HL-60 (cell line): ENCODE data around the gene SPIN1.

Source experiments
- DNase-seq, 2 experiments: peaks; one replicate each; pipeline ENCODE4 v3.0.0-alpha.2; 2010 to 2020; ENCODE audit warnings: low read depth in 1 of 2, low spot score in 1 of 2
- H3K27ac ChIP-seq: fragments of 250-450 bp; sonication (Bioruptor Pico); replicated peaks from 2 replicates; pipeline ENCODE4 v1.5.1; 2020; ENCODE audit warnings: mild to moderate bottlenecking, moderate library complexity
- H3K27me3 ChIP-seq: fragments of 250-450 bp; sonication (Bioruptor Pico); 2 replicates; pipeline ENCODE4 v1.5.1; 2021; ENCODE audit warnings: mild to moderate bottlenecking, moderate library complexity; ENCODE audit not compliant: insufficient read depth, poor library complexity, severe bottlenecking
- H3K4me3 ChIP-seq: replicated peaks from 2 replicates; pipeline ENCODE4 v1.5.1; 2011; ENCODE audit warnings: mild to moderate bottlenecking, control low read depth, low read length; ENCODE audit not compliant: insufficient read depth
- CTCF ChIP-seq: IDR thresholded peaks from one replicate; pipeline ENCODE4 v1.5.1; 2011; ENCODE audit warnings: low read length, control low read depth, inconsistent platforms; ENCODE audit not compliant: insufficient read depth
- GABPA ChIP-seq: IDR thresholded peaks from 2 replicates; pipeline ENCODE4 v1.6.1; 2012; ENCODE audit warnings: low read depth
- POLR2AphosphoS5 ChIP-seq: IDR thresholded peaks from 2 replicates; pipeline ENCODE4 v1.6.1; 2012; ENCODE audit warnings: low read depth
- REST ChIP-seq: IDR thresholded peaks from 2 replicates; pipeline ENCODE4 v1.6.1; 2012; ENCODE audit warnings: low read depth; ENCODE audit not compliant: insufficient replicate concordance
- SPI1 ChIP-seq: IDR thresholded peaks from 2 replicates; pipeline ENCODE4 v1.6.1; 2012; ENCODE audit warnings: low read depth, mild to moderate bottlenecking, borderline replicate concordance

SPIN1 gene

GRCh38 chr9:88437210-88438146, 49.2 kb downstream of the SPIN1 start:
- Histone ChIP-seq H3K27ac (no peak overlapping the region), H3K27me3 (no peaks in the 10 kb centered on the region), H3K4me3 (no peak overlapping the region)
- TF ChIP-seq CTCF, result no peak
- no peak for TF ChIP-seq GABPA
- no peak for TF ChIP-seq POLR2AphosphoS5
- no peak for DNase-seq

- DNase-seq, result no peak
- H3K27me3 ChIP-seq, result no peaks in the 10 kb centered on the region
- no peak overlapping the region for H3K27ac ChIP-seq
- no peak overlapping the region for H3K4me3 ChIP-seq
- TF ChIP-seq REST (no peak), GABPA (no peak), SPI1 (no peak), POLR2AphosphoS5 (no peak), CTCF (no peak)
These were observed 50.6 kb downstream of the SPIN1 start for GRCh38 chr9:88438811-88439210.

GRCh38 chr9:88441301-88442007, 53.2 kb downstream of the SPIN1 start:
- TF ChIP-seq SPI1, result no peak
- no peak for TF ChIP-seq REST
- TF ChIP-seq GABPA, result no peak
- no peak for TF ChIP-seq CTCF
- TF ChIP-seq POLR2AphosphoS5, result no peak
- no peak for DNase-seq
- H3K27me3 ChIP-seq, result no peaks in the 10 kb centered on the region
- no peak overlapping the region for H3K4me3 ChIP-seq
- no peak overlapping the region for H3K27ac ChIP-seq
